GM19238 (cell line): Measurements from ENCODE around the gene DOK3.

Experiments
- DNase-seq: peaks from one replicate; pipeline ENCODE4 v3.0.0; 2011; ENCODE audit warnings: low spot score; ENCODE audit not compliant: insufficient read length

DOK3 gene

GRCh38 chr5:177452688-177453638 lies 56.7 kb downstream of the DOK3 start:
- no peak for DNase-seq
